WTC11 (cell line): ENCODE measurements around the gene USP27X. TPM values are rescaled to one million over a fixed set of nuclear protein-coding genes. Genes with fewer than 3 reads are reported as not detected.

Experiments
- ATAC-seq: fragments of 200-7000 bp; cut with Tn5 transposase; 2 replicates; pipeline ENCODE4 v1.10.0; 2021; ENCODE audit warnings: mild to moderate bottlenecking, moderate library complexity
- CTCF ChIA-PET: fragments of 300-600 bp; sonication (Branson Sonifier 250); formaldehyde crosslinking; loops from one replicate; lab custom pipeline; 2021; ENCODE audit warnings: antibody characterized with exemption; lab: Charles Lee
- POLR2A ChIA-PET: fragments of 350-600 bp; sonication (Branson Sonifier 250); formaldehyde crosslinking; loops from one replicate; lab custom pipeline; 2021; ENCODE audit warnings: antibody characterized with exemption; lab: Charles Lee
- DNase-seq: peaks from one replicate; pipeline ENCODE4 v3.0.0; 2021; ENCODE audit warnings: low spot score
- H3K27ac Mint-ChIP-seq: 2 replicates; pipeline ENCODE4 v1.8.0; 2021; ENCODE audit warnings: mixed read lengths
- H3K27me3 Mint-ChIP-seq: 2 replicates; pipeline ENCODE4 v1.8.0; 2021; ENCODE audit warnings: low read depth, mild to moderate bottlenecking, moderate library complexity, mixed read lengths
- H3K36me3 Mint-ChIP-seq: 2 replicates; pipeline ENCODE4 v1.8.0; 2021; ENCODE audit warnings: mixed read lengths
- H3K4me1 Mint-ChIP-seq: 2 replicates; pipeline ENCODE4 v1.8.0; 2022; ENCODE audit warnings: mixed read lengths
- H3K4me3 Mint-ChIP-seq: 2 replicates; pipeline ENCODE4 v1.8.0; 2021; ENCODE audit warnings: mild to moderate bottlenecking, moderate library complexity, mixed read lengths
- H3K9me3 Mint-ChIP-seq: 2 replicates; pipeline ENCODE4 v1.8.0; 2021; ENCODE audit warnings: mixed read lengths
- AR ChIP-seq: fragments of 250-450 bp; sonication (Bioruptor Pico); IDR thresholded peaks from 2 replicates; pipeline ENCODE4 v1.9.0; 2021; ENCODE audit warnings: mild to moderate bottlenecking
- ATF1 ChIP-seq: sonication (generic); formaldehyde crosslinking; IDR thresholded peaks from 2 replicates; pipeline ENCODE4 v1.8.1; 2023; ENCODE audit warnings: mild to moderate bottlenecking, moderate library complexity, missing genetic modification reagents
- CBFB ChIP-seq: sonication (generic); formaldehyde crosslinking; IDR thresholded peaks from 2 replicates; pipeline ENCODE4 v1.8.1; 2022; ENCODE audit warnings: mild to moderate bottlenecking, low read depth, missing genetic modification reagents
- CREB1 ChIP-seq: sonication (generic); formaldehyde crosslinking; IDR thresholded peaks from 2 replicates; pipeline ENCODE4 v1.8.0; 2023; ENCODE audit warnings: mild to moderate bottlenecking, missing genetic modification reagents
- CTCF ChIP-seq: fragments of 200-600 bp; IDR thresholded peaks from 2 replicates; pipeline ENCODE4 v1.8.0; 2022; ENCODE audit warnings: antibody characterized with exemption
- E2F4 ChIP-seq: sonication (generic); formaldehyde crosslinking; IDR thresholded peaks from 2 replicates; pipeline ENCODE4 v1.8.1; 2022; ENCODE audit warnings: low read depth, mild to moderate bottlenecking, moderate library complexity, missing genetic modification reagents, borderline replicate concordance
- JAZF1 ChIP-seq: fragments of 250-450 bp; sonication (Bioruptor Pico); IDR thresholded peaks from 2 replicates; pipeline ENCODE4 v1.9.0; 2021; ENCODE audit warnings: moderate library complexity, mild to moderate bottlenecking, inconsistent platforms
- MAX ChIP-seq: sonication (generic); formaldehyde crosslinking; IDR thresholded peaks from 2 replicates; pipeline ENCODE4 v1.8.0; 2022; ENCODE audit warnings: mild to moderate bottlenecking, missing genetic modification reagents
- MYBL2 ChIP-seq: sonication (generic); formaldehyde crosslinking; IDR thresholded peaks from 2 replicates; pipeline ENCODE4 v1.8.1; 2023; ENCODE audit warnings: mild to moderate bottlenecking, moderate library complexity, missing genetic modification reagents
- NFATC4 ChIP-seq: fragments of 250-450 bp; sonication (Bioruptor Pico); IDR thresholded peaks from 2 replicates; pipeline ENCODE4 v1.9.0; 2021; ENCODE audit warnings: mild to moderate bottlenecking
- NFE2L1 ChIP-seq: sonication (generic); formaldehyde crosslinking; IDR thresholded peaks from 2 replicates; pipeline ENCODE4 v1.8.1; 2023; ENCODE audit warnings: missing genetic modification reagents
- OVOL2 ChIP-seq: fragments of 250-450 bp; sonication (Bioruptor Pico); IDR thresholded peaks from 2 replicates; pipeline ENCODE4 v1.9.0; 2021; ENCODE audit warnings: mild to moderate bottlenecking, borderline replicate concordance
- RELA ChIP-seq: sonication (generic); formaldehyde crosslinking; IDR thresholded peaks from 2 replicates; pipeline ENCODE4 v1.8.1; 2022; ENCODE audit warnings: missing genetic modification reagents, mild to moderate bottlenecking, borderline replicate concordance
- SMAD3 ChIP-seq: sonication (generic); formaldehyde crosslinking; IDR thresholded peaks from 2 replicates; pipeline ENCODE4 v1.8.0; 2022; ENCODE audit warnings: missing genetic modification reagents, mild to moderate bottlenecking, borderline replicate concordance
- SMAD4 ChIP-seq: sonication (generic); formaldehyde crosslinking; IDR thresholded peaks from 2 replicates; pipeline ENCODE4 v1.8.0; 2022; ENCODE audit warnings: mild to moderate bottlenecking, missing genetic modification reagents
- STAT6 ChIP-seq: sonication (generic); formaldehyde crosslinking; conservative IDR thresholded peaks from 2 replicates; pipeline ENCODE4 v1.8.1; 2023; ENCODE audit warnings: mild to moderate bottlenecking, low read depth, missing genetic modification reagents, moderate library complexity
- TEAD4 ChIP-seq: sonication (generic); formaldehyde crosslinking; IDR thresholded peaks from 2 replicates; pipeline ENCODE4 v1.8.0; 2022; ENCODE audit warnings: mild to moderate bottlenecking, missing genetic modification reagents
- ZBTB21 ChIP-seq: sonication (generic); formaldehyde crosslinking; IDR thresholded peaks from 2 replicates; pipeline ENCODE4 v1.8.1; 2023; ENCODE audit warnings: mild to moderate bottlenecking, missing genetic modification reagents, borderline replicate concordance
- ZNF138 ChIP-seq: sonication (generic); formaldehyde crosslinking; conservative IDR thresholded peaks from 2 replicates; pipeline ENCODE4 v1.8.1; 2022; ENCODE audit warnings: mild to moderate bottlenecking, moderate library complexity, missing genetic modification reagents
- ZNF317 ChIP-seq: sonication (generic); formaldehyde crosslinking; IDR thresholded peaks from 2 replicates; pipeline ENCODE4 v1.8.1; 2023; ENCODE audit warnings: low read depth, mild to moderate bottlenecking, moderate library complexity, missing genetic modification reagents, borderline replicate concordance
- ZNF671 ChIP-seq: fragments of 250-450 bp; sonication (Bioruptor Pico); IDR thresholded peaks from 2 replicates; pipeline ENCODE4 v1.8.0; 2021; ENCODE audit warnings: mild to moderate bottlenecking
- total RNA-seq: library from RNA; stranded (reverse); gene quantifications from 3 replicates; pipeline ENCODE4 v1.2.3, GENCODE V29; 2021

The USP27X gene
- total RNA-seq, 1 experiment from 2014 or later: 5.1 TPM

- CTCF ChIA-PET: no interaction called here
- DNase-seq (no peak), ATAC-seq (no peak)
- POLR2A ChIA-PET: no interaction called here
- no peaks in the 10 kb centered on the region for H3K27me3 Mint-ChIP-seq
- no peaks in the 10 kb centered on the region for H3K9me3 Mint-ChIP-seq
- no peaks in the 10 kb centered on the region for H3K4me1 Mint-ChIP-seq
- H3K36me3 Mint-ChIP-seq: no peaks in the 10 kb centered on the region
- H3K4me3 Mint-ChIP-seq: no peak overlapping the region
- H3K27ac Mint-ChIP-seq: no peak overlapping the region
- TF ChIP-seq STAT6 (CRISPR knock-in tag) (no peak), ZNF317 (CRISPR knock-in tag) (no peak), AR (CRISPR knock-in tag) (no peak), CTCF (no peak), OVOL2 (no peak), E2F4 (CRISPR knock-in tag) (no peak), SMAD4 (CRISPR knock-in tag) (no peak), ATF1 (CRISPR knock-in tag) (no peak), RELA (CRISPR knock-in tag) (no peak), MAX (CRISPR knock-in tag) (no peak)
Measured at GRCh38 chrX:49844611-49845010, 34.7 kb upstream of the USP27X start.

GRCh38 chrX:49845701-49846403, 33.4 kb upstream of the USP27X start:
- ChIA-PET CTCF (interaction anchor here (1.0 kb wide), 1 partner anchor 38 kb away, joined by 4 read pairs; no protein-coding TSS in a partner anchor), POLR2A (no interaction called here)
- Mint-ChIP-seq H3K36me3 (no peaks in the 10 kb centered on the region), H3K4me1 (no peaks in the 10 kb centered on the region), H3K4me3 (no peak overlapping the region), H3K9me3 (no peaks in the 10 kb centered on the region), H3K27ac (no peak overlapping the region), H3K27me3 (no peaks in the 10 kb centered on the region)
- no peak for DNase-seq
- no peak for TF ChIP-seq MYBL2 (CRISPR knock-in tag)
- ATAC-seq: no peak

- H3K27ac Mint-ChIP-seq: no peak overlapping the region
- no peaks in the 10 kb centered on the region for H3K27me3 Mint-ChIP-seq
- TF ChIP-seq NFE2L1 (no peak), NFATC4 (CRISPR knock-in tag) (no peak), ZNF317 (CRISPR knock-in tag) (no peak), CREB1 (CRISPR knock-in tag) (no peak), ZNF671 (CRISPR knock-in tag) (no peak), SMAD3 (CRISPR knock-in tag) (no peak), ZBTB21 (CRISPR knock-in tag) (no peak), CBFB (no peak), TEAD4 (CRISPR knock-in tag) (no peak), JAZF1 (CRISPR knock-in tag) (no peak), ZNF138 (no peak)
- no peaks in the 10 kb centered on the region for H3K9me3 Mint-ChIP-seq
- H3K36me3 Mint-ChIP-seq: no peaks in the 10 kb centered on the region
- no peak for DNase-seq
- no peak for ATAC-seq
- H3K4me1 Mint-ChIP-seq: no peaks in the 10 kb centered on the region
- POLR2A ChIA-PET: no interaction called here
- H3K4me3 Mint-ChIP-seq: no peak overlapping the region
- CTCF ChIA-PET: no interaction called here
Measured at GRCh38 chrX:49846522-49846921, 32.8 kb upstream of the USP27X start.
